Chondrocyte (in vitro differentiated cells): ENCODE results near the gene HES5. TPM values are rescaled to one million over a fixed set of nuclear protein-coding genes. Genes with fewer than 3 reads are reported as not detected.

Source experiments
- DNase-seq: peaks from one replicate; pipeline ENCODE4 v3.0.0; 2021; ENCODE audit warnings: mixed read lengths, low spot score
- H3K27ac Mint-ChIP-seq: one replicate; pipeline ENCODE4 v1.8.0; 2021; ENCODE audit warnings: mild to moderate bottlenecking, moderate library complexity, mixed read lengths; ENCODE audit not compliant: unreplicated experiment
- H3K27me3 Mint-ChIP-seq: 2 replicates; pipeline ENCODE4 v1.8.0; 2021; ENCODE audit warnings: low read depth, mixed read lengths
- H3K36me3 Mint-ChIP-seq: 2 replicates; pipeline ENCODE4 v1.8.0; 2021; ENCODE audit warnings: low read depth, mixed read lengths
- H3K4me1 Mint-ChIP-seq: 2 replicates; pipeline ENCODE4 v1.8.0; 2021; ENCODE audit warnings: low read depth, mild to moderate bottlenecking, mixed read lengths
- H3K4me3 Mint-ChIP-seq: one replicate; pipeline ENCODE4 v1.8.0; 2021; ENCODE audit warnings: mild to moderate bottlenecking, moderate library complexity, mixed read lengths; ENCODE audit not compliant: unreplicated experiment
- H3K9me3 Mint-ChIP-seq: 2 replicates; pipeline ENCODE4 v1.8.0; 2021; ENCODE audit warnings: low read depth, mixed read lengths
- total RNA-seq: library from RNA; stranded (reverse); gene quantifications from 3 replicates; pipeline ENCODE4 v1.2.1, GENCODE V29; 2021
- TF ChIP-seq, protein P1 (sequence below): fragments of 200-600 bp; sonication (generic); IDR thresholded peaks from 2 replicates; pipeline ENCODE4 v1.5.0; 2021; ENCODE audit warnings: antibody characterized with exemption, mild to moderate bottlenecking, moderate library complexity

HES5 gene
- total RNA-seq, 1 donor from 2014 or later: not detected

DNA sequence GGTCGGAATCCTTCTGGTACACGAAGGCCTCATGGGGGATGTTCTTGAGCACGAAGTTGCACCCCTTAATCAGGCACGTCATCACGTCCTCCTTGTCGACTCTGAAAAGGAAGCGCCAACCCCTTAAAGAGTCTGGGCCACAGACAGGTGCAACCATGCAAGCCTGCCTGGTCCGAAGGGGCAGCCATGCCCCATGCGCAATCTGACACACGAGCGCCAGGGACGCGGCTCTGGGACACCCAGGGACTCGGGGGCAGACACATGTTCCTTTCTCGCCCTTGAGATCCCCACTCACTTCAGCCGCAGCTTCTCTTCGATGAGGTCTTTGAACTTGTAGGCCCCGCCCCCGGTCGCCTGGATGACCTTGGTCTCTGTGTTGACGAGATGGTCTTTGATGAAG is 9.3 kb downstream of the HES5 start:
- TF ChIP-seq, protein P1, sequence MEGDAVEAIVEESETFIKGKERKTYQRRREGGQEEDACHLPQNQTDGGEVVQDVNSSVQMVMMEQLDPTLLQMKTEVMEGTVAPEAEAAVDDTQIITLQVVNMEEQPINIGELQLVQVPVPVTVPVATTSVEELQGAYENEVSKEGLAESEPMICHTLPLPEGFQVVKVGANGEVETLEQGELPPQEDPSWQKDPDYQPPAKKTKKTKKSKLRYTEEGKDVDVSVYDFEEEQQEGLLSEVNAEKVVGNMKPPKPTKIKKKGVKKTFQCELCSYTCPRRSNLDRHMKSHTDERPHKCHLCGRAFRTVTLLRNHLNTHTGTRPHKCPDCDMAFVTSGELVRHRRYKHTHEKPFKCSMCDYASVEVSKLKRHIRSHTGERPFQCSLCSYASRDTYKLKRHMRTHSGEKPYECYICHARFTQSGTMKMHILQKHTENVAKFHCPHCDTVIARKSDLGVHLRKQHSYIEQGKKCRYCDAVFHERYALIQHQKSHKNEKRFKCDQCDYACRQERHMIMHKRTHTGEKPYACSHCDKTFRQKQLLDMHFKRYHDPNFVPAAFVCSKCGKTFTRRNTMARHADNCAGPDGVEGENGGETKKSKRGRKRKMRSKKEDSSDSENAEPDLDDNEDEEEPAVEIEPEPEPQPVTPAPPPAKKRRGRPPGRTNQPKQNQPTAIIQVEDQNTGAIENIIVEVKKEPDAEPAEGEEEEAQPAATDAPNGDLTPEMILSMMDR: no peak
- Mint-ChIP-seq H3K36me3 (peaks cover 13% of the 10 kb centered on the region), H3K4me3 (no peak overlapping the region)

DNA sequence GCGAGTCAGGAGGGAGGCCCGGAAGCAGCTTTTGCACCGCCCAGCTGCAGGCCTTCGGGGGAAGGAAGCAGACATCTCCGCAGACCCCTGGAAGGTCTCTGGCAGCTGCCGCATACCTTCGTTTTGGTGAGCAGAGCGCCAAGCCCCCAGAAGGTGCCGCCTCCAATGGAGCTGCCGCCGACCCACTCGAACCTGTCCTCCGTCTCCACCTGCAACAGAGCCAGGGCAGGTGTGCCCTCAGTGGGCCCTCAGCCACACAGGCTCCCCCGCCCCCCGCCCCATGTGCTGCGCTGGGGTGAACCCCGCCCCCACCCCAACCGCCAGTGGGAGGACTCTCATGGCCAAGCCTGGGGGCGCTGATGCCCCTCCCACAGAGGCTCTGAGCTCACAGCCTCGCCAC is 9.9 kb downstream of the HES5 start:
- DNase-seq: no peak
- H3K27me3 Mint-ChIP-seq: no peaks in the 10 kb centered on the region
- no peak overlapping the region for H3K4me3 Mint-ChIP-seq
- peaks cover 13% of the 10 kb centered on the region for H3K36me3 Mint-ChIP-seq
- H3K9me3 Mint-ChIP-seq: no peaks in the 10 kb centered on the region
- H3K27ac Mint-ChIP-seq: no peak overlapping the region
- TF ChIP-seq, protein P1: no peak
- peaks cover 19% of the 10 kb centered on the region for H3K4me1 Mint-ChIP-seq

More for the DNA sequence above, 9.3 kb downstream of the HES5 start:
- Mint-ChIP-seq H3K27ac (no peak overlapping the region), H3K9me3 (no peaks in the 10 kb centered on the region), H3K4me1 (peaks cover 23% of the 10 kb centered on the region), H3K27me3 (no peaks in the 10 kb centered on the region)
- DNase-seq: no peak

DNA sequence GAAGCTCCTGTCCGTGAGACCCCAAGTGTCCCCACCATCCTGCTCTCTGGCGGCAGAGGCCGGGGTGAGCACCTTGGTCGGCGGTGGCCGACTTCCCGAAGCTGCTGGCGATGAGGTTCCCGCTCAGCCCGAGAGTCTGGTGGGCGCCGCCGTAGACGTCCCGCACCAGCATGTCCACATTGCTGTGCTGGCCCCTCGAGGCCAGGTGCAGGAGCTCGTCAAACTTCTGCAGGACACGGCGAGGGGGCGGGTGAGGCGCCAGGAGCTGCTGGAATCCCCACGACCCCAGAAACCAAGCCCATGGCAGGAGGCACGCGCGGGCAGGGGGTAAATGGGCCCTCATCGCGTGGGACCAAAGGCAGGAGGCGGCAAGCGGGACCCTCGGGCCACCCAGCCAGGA is 10.3 kb downstream of the HES5 start:
- H3K27ac Mint-ChIP-seq: no peak overlapping the region
- peaks cover 13% of the 10 kb centered on the region for H3K36me3 Mint-ChIP-seq
- no peaks in the 10 kb centered on the region for H3K27me3 Mint-ChIP-seq

DNA sequence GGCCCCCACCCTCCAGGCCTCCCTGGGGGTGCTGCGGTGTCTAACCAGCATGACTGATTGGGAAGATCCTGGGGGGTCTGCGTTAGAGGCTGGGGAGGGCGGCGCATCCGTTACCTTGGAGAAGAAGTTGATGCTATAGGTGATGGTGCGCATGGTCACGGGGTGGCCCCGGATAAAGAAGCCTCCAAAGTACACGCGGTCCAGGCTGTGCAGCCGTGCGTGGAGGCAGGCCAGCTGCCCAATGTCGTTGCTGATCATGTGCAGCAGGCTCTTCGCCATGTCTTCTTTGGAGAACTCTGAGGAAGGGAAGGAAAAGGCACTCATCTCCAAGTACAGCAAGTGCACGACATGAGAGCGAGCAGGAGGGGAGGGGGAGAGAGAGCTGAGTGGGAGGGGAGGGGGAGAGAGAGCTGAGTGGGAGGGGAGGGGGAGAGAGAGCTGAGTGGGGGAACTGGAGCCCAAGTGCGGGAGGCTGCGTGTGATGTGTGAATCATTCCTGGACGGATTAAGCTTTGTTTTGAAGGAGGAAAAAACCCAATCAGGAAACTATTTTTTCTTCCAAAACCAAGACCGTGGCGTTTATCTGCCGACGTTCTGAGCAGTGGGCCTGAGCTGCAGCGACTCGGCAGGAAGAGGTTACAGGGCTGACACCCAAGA is 10.9 kb downstream of the HES5 start:
- no peak for DNase-seq
- no peaks in the 10 kb centered on the region for H3K27me3 Mint-ChIP-seq
- no peaks in the 10 kb centered on the region for H3K9me3 Mint-ChIP-seq
- H3K4me1 Mint-ChIP-seq: peaks cover 9% of the 10 kb centered on the region
- TF ChIP-seq, protein P1: no peak
- H3K36me3 Mint-ChIP-seq: peaks cover 13% of the 10 kb centered on the region
- H3K27ac Mint-ChIP-seq: no peak overlapping the region
- H3K4me3 Mint-ChIP-seq: no peak overlapping the region

More for the DNA sequence above, 10.3 kb downstream of the HES5 start:
- H3K4me3 Mint-ChIP-seq: no peak overlapping the region
- H3K4me1 Mint-ChIP-seq: peaks cover 15% of the 10 kb centered on the region
- TF ChIP-seq, protein P1: no peak
- no peak for DNase-seq
- no peaks in the 10 kb centered on the region for H3K9me3 Mint-ChIP-seq

DNA sequence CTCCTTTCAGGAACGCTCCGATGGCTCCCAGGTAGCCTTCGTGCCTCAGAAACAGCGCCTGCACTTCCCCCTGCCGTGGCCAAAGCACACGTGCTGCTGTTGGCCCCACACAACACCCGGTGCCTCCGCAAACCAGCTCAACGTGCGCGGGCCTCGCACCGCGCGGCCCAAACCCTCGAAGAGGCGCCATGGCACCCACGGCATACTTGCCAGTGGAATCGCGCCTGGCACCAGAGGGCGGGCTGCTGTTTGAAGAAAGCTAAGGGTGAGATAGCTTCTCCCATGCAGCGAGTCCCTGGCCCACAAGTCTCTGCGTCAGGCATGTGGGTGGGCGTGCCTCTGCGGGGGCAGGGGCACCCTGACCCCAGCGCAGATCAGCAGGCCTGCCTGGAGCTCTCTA is 11.5 kb downstream of the HES5 start:
- Mint-ChIP-seq H3K27ac (no peak overlapping the region), H3K36me3 (peaks cover 13% of the 10 kb centered on the region), H3K4me3 (no peak overlapping the region), H3K27me3 (no peaks in the 10 kb centered on the region), H3K4me1 (peaks cover 5% of the 10 kb centered on the region), H3K9me3 (no peaks in the 10 kb centered on the region)
- DNase-seq: no peak
- TF ChIP-seq, protein P1: no peak
